RWPE2 (cell line): ENCODE results near the gene AP1S1.
A peak's percentile ranks its signal among the peaks of the same experiment; 100 is the strongest.

Experiments used
- ATAC-seq: fragments of 200-7000 bp; cut with Tn5 transposase; 3 replicates; pipeline ENCODE4 v1.9.1; 2021; ENCODE audit warnings: low read depth
- DNase-seq: peaks from one replicate; pipeline ENCODE4 v3.0.0-alpha.2; 2020; ENCODE audit warnings: low spot score
- H3K27ac ChIP-seq: fragments of 450-650 bp; 2 replicates; pipeline ENCODE4 v1.5.1; 2017; ENCODE audit warnings: mild to moderate bottlenecking; ENCODE audit not compliant: poor library complexity, severe bottlenecking
- H3K27me3 ChIP-seq: fragments of 250-450 bp; sonication (Bioruptor Pico); 2 replicates; pipeline ENCODE4 v1.5.1; 2021; ENCODE audit warnings: mild to moderate bottlenecking, moderate library complexity; ENCODE audit not compliant: insufficient read depth, poor library complexity, severe bottlenecking
- H3K36me3 ChIP-seq: fragments of 250-450 bp; sonication (Bioruptor Pico); 2 replicates; pipeline ENCODE4 v1.5.1; 2020; ENCODE audit warnings: low read depth, mild to moderate bottlenecking, moderate library complexity
- H3K4me1 ChIP-seq: fragments of 250-450 bp; sonication (Bioruptor Pico); 2 replicates; pipeline ENCODE4 v1.5.1; 2021; ENCODE audit warnings: mild to moderate bottlenecking, moderate library complexity; ENCODE audit not compliant: insufficient read depth, poor library complexity, severe bottlenecking
- H3K4me3 ChIP-seq: fragments of 250-450 bp; sonication (Bioruptor Pico); 2 replicates; pipeline ENCODE4 v1.5.1; 2021; ENCODE audit warnings: mild to moderate bottlenecking, moderate library complexity; ENCODE audit not compliant: severe bottlenecking
- H3K9me3 ChIP-seq: fragments of 250-450 bp; sonication (Bioruptor Pico); 2 replicates; pipeline ENCODE4 v1.5.1; 2021; ENCODE audit warnings: mild to moderate bottlenecking, moderate library complexity; ENCODE audit not compliant: severe bottlenecking
- TF ChIP-seq, protein P1 (sequence below): fragments of 450-650 bp; IDR thresholded peaks from one replicate; pipeline ENCODE4 v1.5.1; 2017; ENCODE audit warnings: mild to moderate bottlenecking, moderate library complexity; ENCODE audit not compliant: poor library complexity, severe bottlenecking

The AP1S1 gene

GRCh38 chr7:101165075-101165957 is 11.0 kb downstream of the AP1S1 start, which contains the start of gene VGF:
Gene VGF (minus strand): TSS chr7:101165569. CDS start chr7:101164843, 726 bp downstream.
- Histone ChIP-seq H3K9me3 (no peaks in the 10 kb centered on the region), H3K27ac (peak within 1 kb of the TSS; percentile 66), H3K4me3 (peak within 1 kb of the TSS; percentile 43), H3K36me3 (peaks cover 13% of the 10 kb centered on the region; the same call in 1 of the 2 replicates), H3K27me3 (peaks cover 38% of the 10 kb centered on the region), H3K4me1 (peaks cover 22% of the 10 kb centered on the region)
- ATAC-seq = peak; percentile 49
- DNase-seq = peak; percentile 93
- TF ChIP-seq, protein P1, sequence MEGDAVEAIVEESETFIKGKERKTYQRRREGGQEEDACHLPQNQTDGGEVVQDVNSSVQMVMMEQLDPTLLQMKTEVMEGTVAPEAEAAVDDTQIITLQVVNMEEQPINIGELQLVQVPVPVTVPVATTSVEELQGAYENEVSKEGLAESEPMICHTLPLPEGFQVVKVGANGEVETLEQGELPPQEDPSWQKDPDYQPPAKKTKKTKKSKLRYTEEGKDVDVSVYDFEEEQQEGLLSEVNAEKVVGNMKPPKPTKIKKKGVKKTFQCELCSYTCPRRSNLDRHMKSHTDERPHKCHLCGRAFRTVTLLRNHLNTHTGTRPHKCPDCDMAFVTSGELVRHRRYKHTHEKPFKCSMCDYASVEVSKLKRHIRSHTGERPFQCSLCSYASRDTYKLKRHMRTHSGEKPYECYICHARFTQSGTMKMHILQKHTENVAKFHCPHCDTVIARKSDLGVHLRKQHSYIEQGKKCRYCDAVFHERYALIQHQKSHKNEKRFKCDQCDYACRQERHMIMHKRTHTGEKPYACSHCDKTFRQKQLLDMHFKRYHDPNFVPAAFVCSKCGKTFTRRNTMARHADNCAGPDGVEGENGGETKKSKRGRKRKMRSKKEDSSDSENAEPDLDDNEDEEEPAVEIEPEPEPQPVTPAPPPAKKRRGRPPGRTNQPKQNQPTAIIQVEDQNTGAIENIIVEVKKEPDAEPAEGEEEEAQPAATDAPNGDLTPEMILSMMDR = no peak

DNA sequence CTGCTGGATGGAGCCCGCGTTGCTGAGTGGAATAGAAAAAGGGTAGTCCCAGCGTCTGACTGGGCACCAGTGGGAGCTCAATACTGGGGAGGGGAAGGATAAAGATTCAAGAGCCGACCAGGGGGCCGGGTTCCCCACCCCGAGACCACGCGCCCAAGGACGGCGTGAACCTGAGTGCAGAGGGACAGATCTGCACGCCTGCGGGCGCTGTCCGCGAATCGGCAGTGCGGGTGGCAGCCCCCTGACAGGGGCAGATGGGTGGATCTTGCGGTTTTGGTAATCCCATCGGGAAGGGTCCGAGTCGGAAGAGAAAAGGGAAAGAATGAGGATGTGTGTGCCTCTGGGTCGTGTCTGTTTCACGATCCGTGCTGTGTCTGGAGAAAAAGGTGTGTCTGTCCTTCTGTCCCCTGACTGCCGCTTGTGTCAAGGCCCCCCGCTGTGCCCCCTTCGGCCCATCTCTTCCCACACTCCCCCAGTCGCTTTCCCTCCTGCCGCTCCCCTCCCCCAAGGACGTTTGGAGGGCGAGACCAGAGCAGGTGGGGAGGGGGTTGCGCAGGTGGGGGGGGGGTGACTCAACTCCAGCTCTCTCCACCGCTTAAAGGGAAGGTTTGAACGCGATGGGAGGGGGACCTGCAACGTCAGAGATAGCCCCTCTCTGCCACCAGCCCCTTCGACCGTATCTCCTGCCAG is 11.8 kb downstream of the AP1S1 start:
- Histone ChIP-seq H3K27ac (no peak overlapping the region), H3K4me1 (peaks cover 22% of the 10 kb centered on the region)

DNA sequence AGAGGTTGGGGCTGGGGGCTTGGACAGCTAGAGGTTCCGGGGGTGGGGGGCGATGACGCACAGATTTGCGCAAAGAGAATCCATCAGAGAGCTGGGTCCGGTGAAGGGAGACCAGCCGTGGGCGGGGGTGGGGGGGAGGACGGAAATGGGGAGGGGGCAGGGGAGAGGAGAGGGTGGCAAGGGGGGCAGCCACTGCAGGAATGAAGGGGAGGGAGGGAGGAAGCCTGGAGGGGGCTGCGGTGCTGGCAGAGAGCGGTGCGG is 12.3 kb downstream of the AP1S1 start:
- TF ChIP-seq, protein P1 = no peak
- peaks cover 8% of the 10 kb centered on the region; the same call in 1 of the 2 replicates for H3K36me3 ChIP-seq
- no peak for ATAC-seq
- peaks cover 22% of the 10 kb centered on the region for H3K4me1 ChIP-seq
- DNase-seq = no peak
- no peaks in the 10 kb centered on the region for H3K9me3 ChIP-seq
- H3K4me3 ChIP-seq = no peak overlapping the region
- no peak overlapping the region for H3K27ac ChIP-seq
- peaks cover 50% of the 10 kb centered on the region for H3K27me3 ChIP-seq

More for the DNA sequence above, 11.8 kb downstream of the AP1S1 start:
- H3K9me3 ChIP-seq = no peaks in the 10 kb centered on the region
- TF ChIP-seq, protein P1 = no peak
- ATAC-seq (no peak), DNase-seq (no peak)
- H3K4me3 ChIP-seq = peak overlapping the region; percentile 9
- peaks cover 45% of the 10 kb centered on the region for H3K27me3 ChIP-seq
- H3K36me3 ChIP-seq = peaks cover 12% of the 10 kb centered on the region; the same call in 1 of the 2 replicates

GRCh38 chr7:101166909-101167644 is 12.8 kb downstream of the AP1S1 start:
- no peak overlapping the region for H3K4me3 ChIP-seq
- 0 out of 2 replicates have a peak, but pooled peaks cover 3% of the 10 kb centered on the region for H3K36me3 ChIP-seq
- DNase-seq (no peak), ATAC-seq (no peak)
- H3K4me1 ChIP-seq = peaks cover 22% of the 10 kb centered on the region
- H3K9me3 ChIP-seq = no peaks in the 10 kb centered on the region
- H3K27ac ChIP-seq = no peak overlapping the region
- peaks cover 55% of the 10 kb centered on the region for H3K27me3 ChIP-seq
- TF ChIP-seq, protein P1 = no peak
